LNCaP clone FGC (cell line): ENCODE data around the gene SHISA3.
"Not testable (repeated sequence)": the region's sequence is repeated elsewhere in the genome, so short reads cannot be mapped to it uniquely, and the experiment has no call there.

Source experiments
- DNase-seq: peaks from one replicate; pipeline ENCODE4 v3.0.0-alpha.2; 2011; ENCODE audit warnings: low read depth
- H3K4me3 ChIP-seq: 2 replicates; pipeline ENCODE4 v1.5.1; 2011; ENCODE audit warnings: mild to moderate bottlenecking, low read depth, low read length, control low read depth
- CTCF ChIP-seq: IDR thresholded peaks from 2 replicates; pipeline ENCODE4 v1.5.1; 2012; ENCODE audit warnings: mild to moderate bottlenecking; ENCODE audit not compliant: control insufficient read depth, insufficient read depth; ENCODE audit errors: extremely low read depth

Gene SHISA3

GRCh38 chr4:42369489-42369888 is 27.8 kb upstream of the SHISA3 start:
- TF ChIP-seq CTCF, result no peak
- no peak for DNase-seq
- H3K4me3 ChIP-seq, result no peak overlapping the region

GRCh38 chr4:42371305-42372252 is 25.7 kb upstream of the SHISA3 start:
- peak; percentile 56 for TF ChIP-seq CTCF
- DNase-seq, result peak; percentile 46
- H3K4me3 ChIP-seq, result no peak overlapping the region

GRCh38 chr4:42372303-42372702 is 25.0 kb upstream of the SHISA3 start:
- H3K4me3 ChIP-seq, DNase-seq: not testable (repeated sequence)

GRCh38 chr4:42377497-42377896 is 19.8 kb upstream of the SHISA3 start:
- H3K4me3 ChIP-seq, result no peak overlapping the region
- TF ChIP-seq CTCF, result no peak

GRCh38 chr4:42381666-42382065 is 15.6 kb upstream of the SHISA3 start:
- no peak for TF ChIP-seq CTCF
- no peak overlapping the region for H3K4me3 ChIP-seq
- no peak for DNase-seq

More at GRCh38 chr4:42377497-42377896, 19.8 kb upstream of the SHISA3 start:
- no peak for DNase-seq

- TF ChIP-seq CTCF, result no peak
- no peak for DNase-seq
- H3K4me3 ChIP-seq, result no peak overlapping the region
These were observed 11.8 kb upstream of the SHISA3 start for GRCh38 chr4:42385516-42385915.

GRCh38 chr4:42390622-42391354 is 6.5 kb upstream of the SHISA3 start:
- no peak overlapping the region for H3K4me3 ChIP-seq
- no peak for DNase-seq
- no peak for TF ChIP-seq CTCF
